H1 (cell line): ENCODE data around the gene NR2E1. TPM values are rescaled to one million over a fixed set of nuclear protein-coding genes. Genes with fewer than 3 reads are reported as not detected.

Experiments used
- polyA plus RNA-seq, 7 experiments: library from polyadenylated mRNA; depleted of rRNA in 3 of 7; stranded (reverse) in 5 of 7; unstranded in 2 of 7; fragments of >200 nt in 5 of 7; fragments of 200-250 nt in 2 of 7; gene quantifications; 1 replicate in 5 of 7; 2 replicates in 1 of 7; 4 replicates in 1 of 7; pipeline versions ENCODE4 v1.2.1 to v1.2.3, GENCODE V29; 2011 to 2013; ENCODE audit warnings: missing spikeins in 2 of 7, mixed read lengths in 2 of 7
- total RNA-seq: library from RNA; stranded (reverse); fragmentation: NEBNext Ultra II Directional; extraction: Animal tissue kit (Norgen Biotek cat#: 25700); gene quantifications from 2 replicates; pipeline ENCODE4 v1.2.1, GENCODE V29; 2021
- TF ChIP-seq, protein P1 (sequence below): fragments of 300-600 bp; sonication (generic); IDR thresholded peaks from 2 replicates; pipeline ENCODE4 v1.7.1; 2012; ENCODE audit warnings: low read length, moderate library complexity, mild to moderate bottlenecking, inconsistent platforms; ENCODE audit not compliant: insufficient replicate concordance

NR2E1 gene
- total and polyA plus RNA-seq, 2 of the 8 experiments (the other 6 are each of a cell fraction or from before 2014, with no cell fraction given): not detected

GRCh38 chr6:108175176-108175591 lies 9.4 kb downstream of the NR2E1 start (continued):
- TF ChIP-seq, protein P1, sequence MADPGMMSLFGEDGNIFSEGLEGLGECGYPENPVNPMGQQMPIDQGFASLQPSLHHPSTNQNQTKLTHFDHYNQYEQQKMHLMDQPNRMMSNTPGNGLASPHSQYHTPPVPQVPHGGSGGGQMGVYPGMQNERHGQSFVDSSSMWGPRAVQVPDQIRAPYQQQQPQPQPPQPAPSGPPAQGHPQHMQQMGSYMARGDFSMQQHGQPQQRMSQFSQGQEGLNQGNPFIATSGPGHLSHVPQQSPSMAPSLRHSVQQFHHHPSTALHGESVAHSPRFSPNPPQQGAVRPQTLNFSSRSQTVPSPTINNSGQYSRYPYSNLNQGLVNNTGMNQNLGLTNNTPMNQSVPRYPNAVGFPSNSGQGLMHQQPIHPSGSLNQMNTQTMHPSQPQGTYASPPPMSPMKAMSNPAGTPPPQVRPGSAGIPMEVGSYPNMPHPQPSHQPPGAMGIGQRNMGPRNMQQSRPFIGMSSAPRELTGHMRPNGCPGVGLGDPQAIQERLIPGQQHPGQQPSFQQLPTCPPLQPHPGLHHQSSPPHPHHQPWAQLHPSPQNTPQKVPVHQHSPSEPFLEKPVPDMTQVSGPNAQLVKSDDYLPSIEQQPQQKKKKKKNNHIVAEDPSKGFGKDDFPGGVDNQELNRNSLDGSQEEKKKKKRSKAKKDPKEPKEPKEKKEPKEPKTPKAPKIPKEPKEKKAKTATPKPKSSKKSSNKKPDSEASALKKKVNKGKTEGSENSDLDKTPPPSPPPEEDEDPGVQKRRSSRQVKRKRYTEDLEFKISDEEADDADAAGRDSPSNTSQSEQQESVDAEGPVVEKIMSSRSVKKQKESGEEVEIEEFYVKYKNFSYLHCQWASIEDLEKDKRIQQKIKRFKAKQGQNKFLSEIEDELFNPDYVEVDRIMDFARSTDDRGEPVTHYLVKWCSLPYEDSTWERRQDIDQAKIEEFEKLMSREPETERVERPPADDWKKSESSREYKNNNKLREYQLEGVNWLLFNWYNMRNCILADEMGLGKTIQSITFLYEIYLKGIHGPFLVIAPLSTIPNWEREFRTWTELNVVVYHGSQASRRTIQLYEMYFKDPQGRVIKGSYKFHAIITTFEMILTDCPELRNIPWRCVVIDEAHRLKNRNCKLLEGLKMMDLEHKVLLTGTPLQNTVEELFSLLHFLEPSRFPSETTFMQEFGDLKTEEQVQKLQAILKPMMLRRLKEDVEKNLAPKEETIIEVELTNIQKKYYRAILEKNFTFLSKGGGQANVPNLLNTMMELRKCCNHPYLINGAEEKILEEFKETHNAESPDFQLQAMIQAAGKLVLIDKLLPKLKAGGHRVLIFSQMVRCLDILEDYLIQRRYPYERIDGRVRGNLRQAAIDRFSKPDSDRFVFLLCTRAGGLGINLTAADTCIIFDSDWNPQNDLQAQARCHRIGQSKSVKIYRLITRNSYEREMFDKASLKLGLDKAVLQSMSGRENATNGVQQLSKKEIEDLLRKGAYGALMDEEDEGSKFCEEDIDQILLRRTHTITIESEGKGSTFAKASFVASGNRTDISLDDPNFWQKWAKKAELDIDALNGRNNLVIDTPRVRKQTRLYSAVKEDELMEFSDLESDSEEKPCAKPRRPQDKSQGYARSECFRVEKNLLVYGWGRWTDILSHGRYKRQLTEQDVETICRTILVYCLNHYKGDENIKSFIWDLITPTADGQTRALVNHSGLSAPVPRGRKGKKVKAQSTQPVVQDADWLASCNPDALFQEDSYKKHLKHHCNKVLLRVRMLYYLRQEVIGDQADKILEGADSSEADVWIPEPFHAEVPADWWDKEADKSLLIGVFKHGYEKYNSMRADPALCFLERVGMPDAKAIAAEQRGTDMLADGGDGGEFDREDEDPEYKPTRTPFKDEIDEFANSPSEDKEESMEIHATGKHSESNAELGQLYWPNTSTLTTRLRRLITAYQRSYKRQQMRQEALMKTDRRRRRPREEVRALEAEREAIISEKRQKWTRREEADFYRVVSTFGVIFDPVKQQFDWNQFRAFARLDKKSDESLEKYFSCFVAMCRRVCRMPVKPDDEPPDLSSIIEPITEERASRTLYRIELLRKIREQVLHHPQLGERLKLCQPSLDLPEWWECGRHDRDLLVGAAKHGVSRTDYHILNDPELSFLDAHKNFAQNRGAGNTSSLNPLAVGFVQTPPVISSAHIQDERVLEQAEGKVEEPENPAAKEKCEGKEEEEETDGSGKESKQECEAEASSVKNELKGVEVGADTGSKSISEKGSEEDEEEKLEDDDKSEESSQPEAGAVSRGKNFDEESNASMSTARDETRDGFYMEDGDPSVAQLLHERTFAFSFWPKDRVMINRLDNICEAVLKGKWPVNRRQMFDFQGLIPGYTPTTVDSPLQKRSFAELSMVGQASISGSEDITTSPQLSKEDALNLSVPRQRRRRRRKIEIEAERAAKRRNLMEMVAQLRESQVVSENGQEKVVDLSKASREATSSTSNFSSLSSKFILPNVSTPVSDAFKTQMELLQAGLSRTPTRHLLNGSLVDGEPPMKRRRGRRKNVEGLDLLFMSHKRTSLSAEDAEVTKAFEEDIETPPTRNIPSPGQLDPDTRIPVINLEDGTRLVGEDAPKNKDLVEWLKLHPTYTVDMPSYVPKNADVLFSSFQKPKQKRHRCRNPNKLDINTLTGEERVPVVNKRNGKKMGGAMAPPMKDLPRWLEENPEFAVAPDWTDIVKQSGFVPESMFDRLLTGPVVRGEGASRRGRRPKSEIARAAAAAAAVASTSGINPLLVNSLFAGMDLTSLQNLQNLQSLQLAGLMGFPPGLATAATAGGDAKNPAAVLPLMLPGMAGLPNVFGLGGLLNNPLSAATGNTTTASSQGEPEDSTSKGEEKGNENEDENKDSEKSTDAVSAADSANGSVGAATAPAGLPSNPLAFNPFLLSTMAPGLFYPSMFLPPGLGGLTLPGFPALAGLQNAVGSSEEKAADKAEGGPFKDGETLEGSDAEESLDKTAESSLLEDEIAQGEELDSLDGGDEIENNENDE: no peak
